Fibroblast of skin of abdomen (primary cell): ENCODE data around the gene DES.
"Not testable (repeated sequence)": the region's sequence is repeated elsewhere in the genome, so short reads cannot be mapped to it uniquely, and the experiment has no call there.

Experiments
- DNase-seq: peaks from one replicate; pipeline ENCODE4 v3.0.0-alpha.2; 2013

DES gene

DNA sequence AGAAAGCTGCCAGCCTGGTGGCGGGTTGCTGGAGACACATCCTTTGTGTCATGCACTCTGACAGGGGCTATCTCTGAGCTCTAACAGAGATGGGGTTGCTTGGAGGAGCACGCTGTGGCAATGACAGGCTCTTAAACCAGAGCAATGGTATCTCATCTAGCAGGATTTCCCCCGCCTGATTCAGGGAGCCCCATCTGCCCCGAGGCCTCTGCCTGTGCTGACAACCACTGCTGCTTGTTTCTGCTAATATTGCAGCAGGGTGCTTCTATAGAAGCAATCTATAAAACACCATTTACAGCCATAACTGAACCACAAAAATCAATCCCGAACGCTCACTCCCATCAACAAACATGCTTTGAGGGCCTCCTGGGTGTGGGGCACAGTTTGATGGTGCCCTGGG is 17.6 kb upstream of the DES start:
- DNase-seq: no peak

DNA sequence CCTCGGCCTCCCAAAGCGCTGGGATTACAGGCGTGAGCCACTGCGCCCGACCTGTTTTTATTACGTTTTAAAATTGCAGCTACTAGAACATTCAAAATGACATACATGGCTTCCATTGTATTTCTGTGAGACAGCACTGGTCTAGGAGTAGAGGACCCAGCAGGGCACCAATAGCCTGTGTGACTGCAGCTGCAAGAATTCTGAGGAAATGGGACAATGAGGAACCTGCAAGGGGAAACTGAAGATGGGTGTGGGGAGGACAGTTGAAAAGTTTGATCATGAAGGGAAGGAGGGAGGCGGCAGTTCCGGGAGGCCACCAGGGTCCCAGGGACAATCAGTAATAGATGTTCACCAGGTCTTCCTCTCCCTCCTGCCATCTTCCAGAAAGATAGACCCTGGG is 16.6 kb upstream of the DES start:
- no peak for DNase-seq

DNA sequence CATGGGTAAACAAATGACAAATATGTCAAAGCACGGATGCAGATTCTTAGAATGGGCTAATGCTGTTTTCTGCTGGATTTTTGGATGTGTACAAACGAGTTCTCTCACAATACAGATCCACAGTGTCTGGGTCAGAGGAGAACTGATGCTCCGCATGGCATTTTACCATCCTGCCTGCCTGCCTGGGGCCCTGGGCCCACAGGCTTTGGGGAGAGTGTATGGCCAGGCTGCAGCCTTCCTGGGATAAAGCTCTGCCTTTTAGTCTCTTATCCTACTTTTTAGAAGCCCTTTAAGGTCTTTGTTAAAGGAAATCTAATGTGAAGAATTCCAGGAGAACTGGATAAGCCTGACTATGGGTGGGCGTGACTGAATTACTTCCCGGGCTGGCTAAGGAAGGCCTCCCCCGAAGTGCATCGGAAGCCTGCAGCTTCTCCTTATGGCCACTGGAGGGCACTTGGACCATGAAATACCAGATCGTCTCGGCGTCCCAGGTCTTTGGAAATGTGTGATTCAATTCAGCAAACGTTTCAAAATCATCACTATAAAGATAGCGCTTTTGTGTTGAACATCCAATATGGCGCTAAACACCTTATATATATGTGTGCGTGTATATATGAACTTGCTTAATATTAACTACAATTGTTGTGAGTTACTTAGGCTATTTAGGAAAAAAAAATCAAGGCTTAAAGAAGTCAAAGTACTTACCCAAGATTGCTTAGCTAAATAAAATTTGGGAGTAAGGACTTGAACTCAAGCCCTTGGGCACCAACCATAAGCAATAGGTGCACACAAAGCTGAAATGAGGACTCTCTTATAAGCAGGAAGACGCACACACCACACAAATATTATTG is 15.3 kb upstream of the DES start:
- DNase-seq: peak; percentile 87

DNA sequence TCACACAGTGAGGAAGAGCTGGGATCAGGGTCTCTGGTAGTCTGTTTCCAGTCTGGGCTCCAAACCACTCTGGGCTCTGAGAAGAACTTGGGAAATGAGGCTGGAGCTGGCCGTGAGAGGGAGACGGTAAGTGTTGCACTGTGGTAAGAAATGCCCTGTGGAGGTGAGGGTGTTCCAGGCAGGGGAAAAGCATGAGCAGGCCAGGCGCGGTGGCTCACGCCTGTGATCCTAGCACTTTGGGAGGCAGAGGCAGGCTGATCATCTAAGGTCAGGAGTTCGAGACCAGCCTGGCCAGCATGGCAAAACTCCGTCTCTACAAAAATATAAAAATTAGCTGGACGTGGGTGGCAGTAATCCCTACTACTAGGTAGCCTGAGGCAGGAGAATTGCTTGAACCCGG is 14.3 kb upstream of the DES start:
- DNase-seq: no peak

DNA sequence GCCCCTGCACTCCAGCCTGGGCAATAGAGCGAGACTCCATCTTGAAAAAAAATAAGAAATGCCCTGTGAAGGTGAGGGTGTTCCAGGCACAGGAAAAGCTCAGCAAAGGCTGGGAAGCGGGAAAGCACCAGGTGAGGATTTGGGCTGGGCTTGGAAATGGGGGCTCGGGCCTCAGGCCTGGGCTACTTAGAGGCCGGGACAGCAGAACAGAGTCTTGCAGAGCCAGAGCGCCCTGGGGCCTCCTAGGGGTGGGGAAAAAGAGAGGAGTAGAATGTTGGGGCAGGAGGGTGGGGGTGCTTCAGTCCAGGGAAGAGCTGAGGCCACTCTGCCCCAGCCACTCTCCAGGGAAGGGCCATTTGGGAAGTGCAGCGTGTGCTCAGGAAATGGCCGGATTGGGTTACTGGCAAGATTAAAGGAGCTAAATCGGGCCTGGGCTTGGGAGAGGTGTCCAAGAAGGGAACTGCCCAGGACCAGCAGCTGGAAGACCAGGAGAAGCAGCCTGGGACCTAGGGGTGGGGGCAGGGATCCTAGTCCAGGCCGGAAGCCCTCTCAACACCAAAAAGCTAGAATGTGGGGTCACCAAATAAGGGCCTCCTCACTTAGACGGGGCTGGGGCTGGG is 13.8 kb upstream of the DES start:
- DNase-seq: no peak

DNA sequence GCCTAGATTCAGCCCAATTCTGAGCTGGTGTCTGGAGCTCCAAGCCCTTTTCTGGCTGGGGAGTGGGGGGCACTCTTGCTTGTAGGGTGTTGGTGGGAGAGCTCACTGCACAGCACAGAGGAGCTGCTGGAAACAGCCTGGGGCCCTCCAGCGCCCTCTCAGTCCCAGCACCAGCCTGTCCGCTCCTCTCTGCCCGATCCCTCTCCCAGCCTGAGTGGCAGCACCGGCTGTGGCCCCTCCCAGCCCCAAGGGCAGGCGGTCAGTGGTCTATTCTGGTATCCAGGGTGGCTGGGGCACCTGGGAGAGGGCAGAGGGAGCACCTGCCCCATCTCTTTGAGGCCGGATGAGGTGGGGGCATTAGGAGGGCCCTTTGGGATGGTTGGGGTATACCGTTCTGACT is 13.2 kb upstream of the DES start:
- DNase-seq: no peak

DNA sequence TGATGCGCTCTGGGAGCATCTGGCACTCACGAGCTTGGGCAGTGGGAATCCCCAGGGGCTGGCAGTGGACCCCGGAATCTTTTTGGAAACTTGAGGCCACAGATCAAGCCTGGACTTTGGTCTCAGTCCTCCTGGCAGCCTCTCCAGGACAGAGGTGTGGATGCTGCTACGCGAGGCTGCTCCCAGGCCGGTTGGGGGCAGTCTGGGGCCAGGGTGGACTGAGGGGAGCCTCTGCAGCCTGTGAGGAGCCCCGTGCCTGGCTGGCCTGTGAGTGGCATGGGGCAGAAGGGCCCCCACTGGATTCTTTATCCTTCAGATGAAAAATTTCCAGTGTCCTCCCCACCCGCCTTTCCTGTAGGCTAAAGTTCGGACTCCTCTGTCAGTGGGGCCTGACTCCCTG is 12.7 kb upstream of the DES start:
- peak; percentile 35 for DNase-seq

DNA sequence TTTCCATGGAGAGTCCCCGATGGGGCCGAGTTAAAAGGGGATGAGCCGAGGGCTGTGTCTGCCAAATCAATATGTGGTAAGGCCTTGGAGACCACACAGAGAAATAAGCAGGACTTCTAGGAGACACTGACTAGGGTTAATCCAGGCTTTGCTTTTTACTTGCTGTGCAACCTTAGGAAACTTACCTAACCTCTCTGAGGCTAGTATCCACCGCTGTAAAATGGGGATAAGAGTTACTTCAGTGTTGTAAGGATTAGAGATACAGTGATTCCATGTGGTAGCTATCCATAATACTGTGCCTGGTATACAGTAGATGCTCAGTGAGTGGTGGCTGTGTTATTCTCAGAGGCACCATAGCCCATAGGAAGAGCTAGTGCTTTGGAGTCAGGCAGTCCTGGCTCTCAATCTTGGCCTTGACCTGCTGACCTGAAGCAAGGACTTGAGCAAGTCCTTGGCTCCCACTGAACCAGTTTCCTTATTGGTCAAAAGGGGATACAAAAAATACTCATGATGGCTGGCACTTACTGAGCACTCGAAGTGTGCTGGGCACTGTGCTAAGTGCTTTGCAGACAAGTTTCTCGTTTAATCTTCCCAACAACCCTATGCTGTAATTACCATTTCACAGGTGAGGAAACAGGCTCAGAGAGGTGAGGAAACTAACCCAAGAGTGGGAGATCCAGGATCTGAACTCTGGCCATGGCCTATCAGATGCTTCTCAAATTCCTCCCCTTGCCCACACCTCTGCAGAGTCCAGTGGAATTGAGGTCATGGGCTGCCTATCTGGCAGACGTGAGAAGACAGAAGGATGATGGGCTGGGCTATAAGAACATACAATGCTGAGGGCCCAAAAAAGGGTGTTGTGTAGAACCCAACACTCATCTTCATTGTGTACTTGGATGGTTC is 12.0 kb upstream of the DES start:
- no peak for DNase-seq

DNA sequence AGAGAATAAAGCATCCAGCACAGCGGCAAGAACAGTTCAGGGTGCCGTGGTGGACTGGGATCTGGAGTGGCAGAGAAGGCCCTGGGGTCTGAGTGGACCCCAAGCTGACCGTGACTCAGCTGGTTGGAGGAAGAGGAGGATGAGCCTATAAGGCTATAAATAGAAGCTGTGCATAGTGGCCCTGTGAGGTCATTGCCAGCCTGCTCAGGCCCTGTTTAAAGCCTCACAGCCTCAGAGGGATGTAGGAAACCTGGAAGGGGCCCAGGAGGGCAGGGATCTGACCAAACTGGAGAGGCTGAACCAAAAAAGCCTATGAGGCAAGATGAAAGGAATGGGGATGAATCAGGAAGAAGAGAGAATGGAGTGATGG is 11.3 kb upstream of the DES start:
- peak; percentile 97 for DNase-seq

DNA sequence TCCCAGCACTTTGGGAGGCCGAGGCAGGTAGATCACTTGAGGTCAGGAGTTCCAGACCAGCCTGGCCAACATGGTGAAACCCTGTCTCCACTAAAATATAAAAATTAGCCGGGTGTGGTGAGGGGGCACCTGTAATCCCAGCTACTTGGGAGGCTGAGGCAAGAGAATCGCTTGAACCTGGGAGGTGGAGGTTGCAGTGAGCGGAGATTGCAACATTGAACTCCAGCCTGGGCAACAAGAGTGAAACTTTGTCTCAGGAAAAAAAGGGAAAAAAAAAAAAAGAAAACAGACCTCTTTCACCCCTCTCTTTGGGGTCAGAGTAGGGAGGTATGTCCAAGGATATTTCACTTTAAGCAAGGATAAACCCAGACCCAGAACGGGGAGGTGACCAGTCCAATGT is 10.8 kb upstream of the DES start:
- not testable (repeated sequence) for DNase-seq

DNA sequence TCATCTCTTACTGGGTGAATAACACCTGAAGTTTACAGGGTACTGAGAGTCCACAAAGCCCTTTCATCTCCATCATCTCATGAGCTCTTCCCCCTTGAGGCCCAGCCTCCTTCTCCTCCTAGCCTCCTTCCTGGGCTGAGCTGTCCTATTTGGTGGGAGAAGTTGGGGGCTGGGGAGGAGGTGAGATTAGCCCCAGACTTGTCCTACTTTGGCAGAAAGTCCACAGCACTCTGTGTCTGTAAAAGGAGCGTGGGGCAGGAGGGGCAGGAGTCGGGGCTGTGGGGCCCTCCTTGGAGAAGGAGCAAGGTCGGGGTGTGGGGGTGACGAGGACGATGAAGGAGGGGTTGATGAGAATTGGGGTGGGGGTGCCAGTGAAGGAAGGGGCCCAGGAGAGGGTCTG is 10.0 kb upstream of the DES start:
- no peak for DNase-seq

DNA sequence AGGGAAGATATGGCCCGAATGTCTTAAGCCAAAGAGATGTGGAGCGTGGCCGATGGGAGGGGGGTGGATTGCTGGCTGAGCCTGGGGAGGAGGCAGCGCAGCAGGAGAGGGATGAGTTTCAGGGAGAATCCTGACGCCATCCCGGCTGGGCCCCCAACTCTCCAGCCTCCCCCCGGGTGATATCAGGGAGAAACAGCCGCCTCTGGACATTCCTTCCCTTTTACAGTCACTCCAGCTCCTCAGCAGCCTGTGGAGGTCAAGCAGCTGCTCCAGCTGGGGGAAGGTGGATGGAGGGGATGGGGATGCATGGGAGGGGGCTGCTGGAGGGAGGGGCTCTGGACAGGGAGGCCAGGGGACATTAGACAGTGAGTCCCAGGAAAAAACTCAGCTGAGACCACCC is 9.5 kb upstream of the DES start:
- peak; percentile 67 for DNase-seq

DNA sequence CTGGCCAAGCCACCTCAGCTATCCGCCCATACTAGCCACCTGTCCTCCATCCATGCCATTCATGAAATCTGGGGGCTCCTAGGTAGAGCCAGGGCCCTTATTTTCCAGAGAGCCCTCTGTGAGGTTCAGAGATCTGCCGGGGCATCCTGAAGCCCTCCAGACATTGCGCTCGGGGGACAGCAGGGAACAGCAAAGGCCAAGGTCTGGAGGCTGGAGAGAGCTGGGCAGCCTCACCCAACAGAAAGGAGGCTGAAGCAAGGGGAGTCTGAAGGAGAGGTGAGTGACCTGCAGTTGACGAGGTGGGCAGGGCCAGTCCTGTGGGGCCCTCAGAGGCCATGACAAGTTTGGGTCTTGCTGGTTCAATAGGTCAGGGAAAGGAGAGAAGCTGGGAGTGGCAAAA is 8.6 kb upstream of the DES start:
- no peak for DNase-seq

DNA sequence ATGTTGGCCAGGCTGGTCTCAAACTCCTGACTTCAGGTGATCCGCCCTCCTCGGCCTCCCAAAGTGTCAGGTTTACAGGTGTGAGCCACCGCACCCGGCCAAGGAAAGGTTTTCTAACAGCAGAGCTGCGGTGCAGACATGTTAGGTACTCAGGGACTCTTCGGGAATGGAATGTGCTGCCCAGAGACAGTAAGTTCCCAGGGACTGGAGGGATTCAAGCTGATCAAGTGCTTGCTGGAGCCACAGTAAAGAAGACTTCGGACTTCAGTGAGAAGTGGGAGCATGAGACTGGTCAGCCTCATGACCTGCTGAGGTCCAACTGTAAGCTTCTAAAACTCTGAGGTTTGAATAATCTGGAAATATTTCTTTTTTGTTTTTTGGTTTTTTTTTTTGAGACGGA is 7.8 kb upstream of the DES start:
- DNase-seq: no peak

DNA sequence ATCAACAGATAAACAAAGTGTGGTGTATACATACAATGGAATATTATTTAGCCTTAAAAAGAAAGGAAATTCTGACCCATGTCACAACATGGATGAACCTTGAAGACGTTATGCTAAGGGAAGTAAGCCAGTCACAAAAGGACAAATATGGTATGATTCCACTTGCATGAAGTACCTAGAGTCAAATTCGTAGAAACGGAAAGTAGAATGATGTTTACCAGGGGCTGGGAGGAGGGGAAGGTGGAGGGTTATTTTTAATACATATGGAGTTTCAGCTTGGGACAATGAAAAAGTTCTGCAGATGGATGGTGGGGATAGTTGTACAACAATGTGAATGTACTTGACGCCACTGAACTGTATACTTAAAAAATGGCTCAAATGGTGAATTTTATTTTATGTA is 3.3 kb upstream of the DES start:
- DNase-seq: no peak

DNA sequence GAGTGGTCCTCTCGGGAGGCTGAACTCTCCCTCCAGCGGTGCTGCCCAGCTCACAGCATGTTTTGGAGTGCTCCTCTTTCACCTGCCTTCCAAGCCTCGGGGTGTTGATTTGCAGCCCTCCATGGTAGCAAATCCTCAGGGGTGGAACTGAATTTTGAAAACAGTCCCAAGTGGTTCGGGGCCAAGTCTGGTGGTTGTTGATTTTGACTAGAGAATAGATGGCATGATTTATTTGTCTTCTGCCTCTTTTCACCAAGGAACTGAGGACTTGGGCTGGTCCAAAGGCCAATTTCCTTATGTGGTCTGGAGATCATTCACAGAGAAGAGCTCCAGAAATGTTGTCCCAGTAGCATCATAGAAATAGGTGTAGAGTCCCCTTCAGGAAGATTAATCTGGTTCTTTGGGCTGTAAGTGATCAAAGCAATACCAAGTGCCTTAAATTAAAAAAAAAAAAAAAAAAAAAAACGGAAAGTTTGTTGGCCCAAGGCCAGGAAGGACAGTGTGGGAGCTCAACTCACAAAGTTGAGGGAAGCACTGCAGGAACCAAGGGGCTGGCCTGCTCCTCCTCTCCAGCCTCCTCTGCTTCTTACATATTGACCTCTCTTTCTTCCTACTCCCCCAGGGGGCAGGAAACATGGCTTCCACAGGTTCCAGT is 2.5 kb upstream of the DES start:
- no peak for DNase-seq

DNA sequence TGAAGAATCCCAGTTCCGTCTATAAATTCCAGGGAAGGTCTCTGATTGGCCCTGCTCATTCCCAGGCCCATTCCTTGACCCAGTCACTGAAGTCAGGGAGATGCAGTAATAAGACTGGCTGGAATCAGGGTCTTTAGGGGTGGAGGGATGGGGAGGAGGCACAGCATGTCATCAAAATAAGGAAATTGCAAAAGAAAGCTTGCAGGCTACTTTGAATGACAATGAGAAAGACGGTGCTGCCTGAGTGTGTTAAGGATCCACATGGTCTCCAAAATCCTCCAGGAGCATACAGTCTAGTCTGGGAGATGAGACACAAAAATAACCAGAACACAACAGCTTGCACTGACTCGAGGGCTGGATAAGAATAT is 2.0 kb upstream of the DES start:
- DNase-seq: no peak

DNA sequence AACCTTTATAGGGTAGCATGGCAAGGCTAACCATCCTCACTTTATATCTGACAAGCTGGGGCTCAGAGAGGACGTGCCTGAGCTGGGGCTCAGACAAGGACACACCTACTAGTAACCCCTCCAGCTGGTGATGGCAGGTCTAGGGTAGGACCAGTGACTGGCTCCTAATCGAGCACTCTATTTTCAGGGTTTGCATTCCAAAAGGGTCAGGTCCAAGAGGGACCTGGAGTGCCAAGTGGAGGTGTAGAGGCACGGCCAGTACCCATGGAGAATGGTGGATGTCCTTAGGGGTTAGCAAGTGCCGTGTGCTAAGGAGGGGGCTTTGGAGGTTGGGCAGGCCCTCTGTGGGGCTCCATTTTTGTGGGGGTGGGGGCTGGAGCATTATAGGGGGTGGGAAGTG is 1.2 kb upstream of the DES start:
- no peak for DNase-seq

DNA sequence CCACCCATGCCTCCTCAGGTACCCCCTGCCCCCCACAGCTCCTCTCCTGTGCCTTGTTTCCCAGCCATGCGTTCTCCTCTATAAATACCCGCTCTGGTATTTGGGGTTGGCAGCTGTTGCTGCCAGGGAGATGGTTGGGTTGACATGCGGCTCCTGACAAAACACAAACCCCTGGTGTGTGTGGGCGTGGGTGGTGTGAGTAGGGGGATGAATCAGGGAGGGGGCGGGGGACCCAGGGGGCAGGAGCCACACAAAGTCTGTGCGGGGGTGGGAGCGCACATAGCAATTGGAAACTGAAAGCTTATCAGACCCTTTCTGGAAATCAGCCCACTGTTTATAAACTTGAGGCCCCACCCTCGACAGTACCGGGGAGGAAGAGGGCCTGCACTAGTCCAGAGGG is 803 bp upstream of the DES start:
- DNase-seq: no peak

DNA sequence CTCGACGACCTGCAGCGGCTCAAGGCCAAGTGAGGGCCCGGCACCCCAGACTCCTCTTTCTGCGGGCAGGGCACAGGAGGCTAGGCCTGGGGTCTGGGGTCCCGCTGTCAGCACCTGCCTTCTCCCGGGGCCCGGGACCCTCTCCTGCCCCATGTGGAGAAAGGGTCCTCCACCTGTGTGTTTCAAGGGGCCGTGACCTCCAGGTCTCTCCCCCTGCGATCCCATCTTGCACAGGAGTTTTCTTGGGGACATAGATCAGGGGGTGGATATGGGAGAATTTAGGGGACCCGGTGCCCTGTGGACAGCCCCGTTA is 791 bp downstream of the DES start:
- DNase-seq: no peak

DNA sequence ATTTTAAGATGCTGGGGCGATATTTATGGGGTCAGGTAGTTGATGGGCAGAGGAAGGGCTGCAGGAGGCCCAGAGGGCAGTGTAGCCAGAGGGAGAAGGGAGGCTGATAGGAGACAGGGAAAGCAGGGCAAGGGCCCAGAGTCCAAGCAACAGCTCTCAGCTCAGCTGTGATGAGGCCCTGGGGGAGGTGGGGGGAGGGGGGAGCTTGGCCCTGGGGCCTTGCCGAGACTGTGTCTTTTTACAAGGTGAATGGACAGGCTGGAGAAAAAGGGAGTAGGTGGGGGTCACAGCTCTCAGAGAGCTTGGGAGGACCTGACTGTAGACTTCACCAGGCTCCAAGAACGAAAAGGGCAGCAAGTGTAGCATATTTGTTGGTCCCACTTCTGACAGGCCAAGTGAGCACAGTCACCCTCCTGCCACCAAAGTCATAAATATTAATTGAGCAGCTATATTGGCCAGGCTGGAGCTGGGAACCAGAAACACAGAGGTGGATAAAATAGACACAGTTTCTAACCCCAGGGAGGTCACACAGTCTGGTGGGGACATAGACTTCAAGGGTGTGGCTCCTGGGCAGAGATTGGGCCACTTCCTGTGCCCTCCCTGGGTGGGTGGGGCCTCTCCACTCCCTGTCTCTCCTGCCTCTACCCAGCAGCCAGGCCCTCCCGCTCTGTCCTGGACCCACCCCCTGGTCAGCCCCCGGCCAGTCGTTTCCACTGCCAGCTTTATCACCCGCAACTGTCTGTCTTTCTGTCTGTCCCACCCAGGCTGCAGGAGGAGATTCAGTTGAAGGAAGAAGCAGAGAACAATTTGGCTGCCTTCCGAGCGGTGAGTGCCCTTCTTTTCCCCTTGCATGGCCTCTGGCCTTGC is 1.4 kb downstream of the DES start:
- no peak for DNase-seq

DNA sequence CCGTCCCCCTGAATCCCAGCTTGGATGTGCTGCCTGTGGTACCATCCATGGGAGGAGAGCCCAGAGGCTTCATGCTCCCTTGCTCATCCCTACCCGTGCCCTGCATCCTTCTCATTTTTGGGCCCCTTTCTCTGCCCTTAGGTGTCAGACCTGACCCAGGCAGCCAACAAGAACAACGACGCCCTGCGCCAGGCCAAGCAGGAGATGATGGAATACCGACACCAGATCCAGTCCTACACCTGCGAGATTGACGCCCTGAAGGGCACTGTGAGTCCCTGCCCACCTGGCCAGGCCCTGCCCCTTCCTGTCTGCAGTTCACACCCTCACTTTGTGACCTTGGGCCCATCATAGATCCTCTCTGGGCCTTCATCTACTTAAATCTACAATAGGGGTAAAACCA is 2.5 kb downstream of the DES start:
- no peak for DNase-seq
